Measurements from ENCODE around the gene LRRC4. TPM values are rescaled to one million over a fixed set of nuclear protein-coding genes. Genes with fewer than 3 reads are reported as not detected.

Gene LRRC4
- total RNA-seq, 1 experiment from 2014 or later = 10.4 TPM

- no peak for TF ChIP-seq CTCF (conservative IDR thresholded peaks at IDR 0.05)
- no peak for DNase-seq
- Histone ChIP-seq H2BK12ac (ENCODE audit: insufficient read length, low read depth, low read length) (no peak overlapping the region), H4K20me1 (ENCODE audit: control insufficient read depth, insufficient read depth, insufficient read length) (no peaks in the 10 kb centered on the region), H3K4me2 (ENCODE audit: insufficient read depth, insufficient read length, low read length) (no peak overlapping the region), H2BK20ac (ENCODE audit: low read depth, low read length, poor library complexity, severe bottlenecking) (no peak overlapping the region), H3K23me2 (ENCODE audit: insufficient read length, low read depth, low read length, poor library complexity, severe bottlenecking) (peaks cover 12% of the 10 kb centered on the region), H2BK5ac (ENCODE audit: insufficient read length, low read length) (no peak overlapping the region), H3K27me3 (ENCODE audit: insufficient read depth, low read length) (no peaks in the 10 kb centered on the region), H3K27ac (ENCODE audit: insufficient read length, low read depth, low read length) (no peak overlapping the region), H3K14ac (ENCODE audit: insufficient read depth, low read length) (no peak overlapping the region), H2BK120ac (ENCODE audit: low read depth, low read length, poor library complexity, severe bottlenecking) (no peak overlapping the region), H3K18ac (ENCODE audit: insufficient read length, low read depth, low read length) (no peak overlapping the region), H3K9me3 (ENCODE audit: control insufficient read depth, low read depth, low read length) (no peaks in the 10 kb centered on the region), H3K56ac (ENCODE audit: insufficient read length, low read depth, low read length) (no peak overlapping the region), H2AK5ac (ENCODE audit: insufficient read length, low read length) (no peak overlapping the region), H4K8ac (replicated peaks; ENCODE audit: insufficient read length, low read depth, low read length) (no peak overlapping the region), H3K79me1 (ENCODE audit: insufficient read depth, low read depth, low read length, poor library complexity, severe bottlenecking) (no peaks in the 10 kb centered on the region), H2BK15ac (ENCODE audit: low read depth, low read length) (no peak overlapping the region), H2AFZ (ENCODE audit: low read length) (no peak overlapping the region), H3K79me2 (ENCODE audit: insufficient read depth, low read length) (no peaks in the 10 kb centered on the region; the same call in 1 of the 2 replicates), H4K91ac (ENCODE audit: insufficient read length, low read depth, low read length) (no peak overlapping the region), H3K9ac (ENCODE audit: extremely low read depth, insufficient read length, low read length) (no peak overlapping the region), H3K4me1 (ENCODE audit: insufficient read depth, low read length) (peaks cover 6% of the 10 kb centered on the region; the same call in 1 of the 2 replicates), H3T11ph (ENCODE audit: low read length) (no peak overlapping the region), H3K4ac (ENCODE audit: low read depth, low read length) (no peak overlapping the region), H4K5ac (ENCODE audit: insufficient read length, low read depth, low read length) (no peak overlapping the region), H3K23ac (ENCODE audit: insufficient read length, low read depth, low read length) (no peak overlapping the region)
- Mint-ChIP-seq H3K27ac (no peak overlapping the region), H3K27me3 (ENCODE audit: low read depth) (peaks cover 23% of the 10 kb centered on the region), H3K36me3 (ENCODE audit: insufficient read depth in 1 of 3, low read depth in 3 of 3) (peaks cover 11 to 18% (median 18%) of the 10 kb centered on the region in 3 experiments), H3K4me1 (peaks cover 37 to 58% of the 10 kb centered on the region in 2 experiments), H3K4me3 (no peak overlapping the region), H3K9me3 (no peaks in the 10 kb centered on the region; a peak in 2 of 5 replicates)
- no CpG with 5 or more reads among the region's 2 CpGs for WGBS (ENCODE audit: extremely low coverage, insufficient read length, low lambda C conversion rate)
These were observed 4.7 kb downstream of the LRRC4 start for GRCh38 chr7:128026551-128026950.
